ENCODE measurements around the gene PRKCB.
A peak's percentile ranks its signal among the peaks of the same experiment; 100 is the strongest.

Gene PRKCB

DNA sequence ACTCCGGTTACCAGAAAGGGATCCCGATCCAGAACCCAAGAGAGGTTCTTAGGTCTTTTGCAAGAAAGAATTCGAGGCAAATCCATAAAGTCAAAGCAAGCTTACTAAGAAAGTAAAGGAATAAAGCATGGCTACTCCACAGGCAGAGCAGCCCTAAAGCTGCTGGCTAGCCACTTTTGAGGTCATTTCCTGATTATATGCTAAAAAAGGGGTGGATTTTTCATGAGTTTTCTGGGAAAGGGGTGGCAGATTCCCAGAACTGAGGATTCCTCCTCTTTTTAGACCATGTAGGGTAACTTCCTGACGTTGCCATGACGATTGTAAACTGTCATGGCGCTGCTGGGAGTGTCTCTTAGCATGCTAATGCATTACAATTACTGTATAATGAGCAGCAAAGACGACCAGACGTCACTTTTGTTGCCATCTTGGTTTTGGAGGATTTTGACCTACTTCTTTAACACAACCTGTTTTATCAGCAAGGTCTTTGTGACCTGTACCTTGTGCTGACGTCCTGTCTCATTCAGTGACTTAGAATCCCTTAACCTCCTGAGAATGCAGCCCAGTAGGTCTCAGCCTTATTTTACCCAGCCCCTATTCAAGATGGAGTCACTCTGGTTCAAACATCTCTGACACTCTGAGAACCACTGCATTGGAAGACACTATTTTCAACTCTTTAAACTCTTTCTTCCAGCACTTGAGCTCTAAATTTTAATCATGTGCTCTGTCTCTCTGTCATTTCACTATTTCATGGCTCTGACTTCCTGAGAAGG is 216.7 kb downstream of the PRKCB start:
- DNase-seq, result no peak

DNA sequence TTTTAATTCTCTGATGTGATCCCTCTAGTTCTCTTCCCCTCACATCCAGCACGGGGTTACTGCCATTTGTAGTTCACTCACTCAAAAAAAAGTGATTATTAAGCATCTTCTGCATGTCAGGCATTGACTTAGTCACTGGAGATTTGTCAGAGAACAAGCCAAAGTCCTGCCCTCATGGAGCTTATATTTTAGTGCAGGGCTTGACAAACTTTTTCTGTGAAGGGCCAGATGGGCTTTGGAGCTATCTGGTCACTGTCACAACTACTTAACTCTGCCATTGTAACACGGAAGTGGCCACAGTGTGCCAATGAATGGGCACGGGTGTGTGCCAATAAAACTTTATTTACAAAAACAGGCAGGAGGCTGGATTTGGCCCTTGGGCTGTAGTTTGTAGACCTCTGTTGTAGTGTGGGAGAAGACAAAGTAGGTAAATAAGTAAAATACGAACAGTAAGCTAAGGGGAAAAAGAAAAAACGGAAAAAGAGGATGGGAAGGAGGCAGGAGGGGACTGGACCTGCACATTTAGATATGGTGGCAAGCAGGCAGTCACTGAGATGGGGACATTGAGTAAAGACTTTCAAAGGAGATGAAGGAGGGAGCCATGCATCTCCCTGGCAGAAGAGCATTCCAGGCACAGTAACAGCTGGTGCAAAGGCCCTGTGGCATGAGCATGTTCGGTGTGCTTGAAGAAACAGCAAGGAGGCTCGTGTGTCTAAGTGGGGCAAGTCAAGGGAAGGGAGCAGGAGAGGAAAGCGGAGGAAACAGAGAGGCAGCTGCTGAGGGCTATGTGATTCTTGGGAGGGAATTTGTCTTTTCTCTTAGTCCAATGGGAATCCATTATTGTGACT is 217.5 kb downstream of the PRKCB start:
- no peak for DNase-seq

DNA sequence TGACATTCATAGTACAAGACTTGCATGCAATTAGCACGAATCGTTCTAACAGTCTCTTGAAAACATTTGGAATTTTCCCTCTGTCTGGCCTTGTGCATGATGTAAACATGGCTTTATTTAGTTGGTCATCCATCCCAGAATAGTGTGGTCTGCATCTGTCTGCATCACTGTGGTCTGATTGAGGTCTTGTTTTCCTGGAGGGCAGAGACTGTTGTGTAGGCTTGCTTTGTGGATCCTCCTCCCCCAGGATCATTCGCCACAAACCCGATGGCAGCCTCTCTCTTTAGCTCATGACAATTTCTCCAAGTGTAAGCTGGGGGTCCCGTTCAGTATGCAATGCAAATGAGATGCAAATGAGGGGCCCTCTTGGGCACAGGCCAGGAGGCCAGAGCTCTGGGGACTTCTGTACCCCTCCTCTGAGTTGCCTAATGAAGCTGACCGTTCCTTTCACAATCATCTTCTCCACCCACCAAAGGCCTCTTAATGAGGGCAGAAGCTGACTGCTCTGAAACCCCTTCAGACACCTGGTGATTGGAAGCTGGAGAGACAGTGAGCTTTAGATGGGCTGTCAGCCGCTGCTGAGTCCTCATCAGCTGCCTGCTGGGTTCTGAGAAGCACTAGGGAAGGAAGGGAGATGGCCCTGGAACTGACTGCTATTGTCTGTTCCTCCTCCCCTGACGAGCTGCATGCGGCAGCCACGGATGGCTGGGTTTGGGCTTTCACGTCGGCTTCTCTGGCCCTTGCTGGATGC is 219.1 kb downstream of the PRKCB start:
- DNase-seq, result no peak

DNA sequence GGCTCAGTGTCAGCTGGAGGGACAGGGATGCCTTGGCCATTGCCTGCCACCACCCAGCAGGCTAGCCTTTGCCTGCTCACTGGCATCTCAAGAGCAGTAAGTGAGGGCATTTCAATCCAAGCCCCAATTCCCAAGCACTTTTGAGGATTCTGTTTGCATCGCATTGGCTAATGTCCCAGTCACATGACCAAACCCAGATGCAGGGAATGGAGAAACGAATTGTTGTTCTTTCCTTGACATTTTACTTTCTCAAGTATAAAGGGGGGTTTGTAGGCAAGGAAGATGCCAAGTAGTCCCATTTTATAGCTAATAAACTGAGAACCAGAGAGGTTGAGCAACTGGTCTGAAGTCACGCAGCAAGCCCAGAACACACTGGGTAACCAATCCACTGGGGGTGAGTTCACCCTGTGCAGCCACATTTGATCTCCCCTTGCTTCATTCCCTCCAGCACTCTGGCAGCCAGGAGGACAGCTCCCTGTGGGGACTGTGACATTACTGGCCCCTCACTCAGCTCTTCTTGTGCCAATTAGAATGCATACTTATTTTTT is 226.6 kb downstream of the PRKCB start:
- DNase-seq, result no peak

DNA sequence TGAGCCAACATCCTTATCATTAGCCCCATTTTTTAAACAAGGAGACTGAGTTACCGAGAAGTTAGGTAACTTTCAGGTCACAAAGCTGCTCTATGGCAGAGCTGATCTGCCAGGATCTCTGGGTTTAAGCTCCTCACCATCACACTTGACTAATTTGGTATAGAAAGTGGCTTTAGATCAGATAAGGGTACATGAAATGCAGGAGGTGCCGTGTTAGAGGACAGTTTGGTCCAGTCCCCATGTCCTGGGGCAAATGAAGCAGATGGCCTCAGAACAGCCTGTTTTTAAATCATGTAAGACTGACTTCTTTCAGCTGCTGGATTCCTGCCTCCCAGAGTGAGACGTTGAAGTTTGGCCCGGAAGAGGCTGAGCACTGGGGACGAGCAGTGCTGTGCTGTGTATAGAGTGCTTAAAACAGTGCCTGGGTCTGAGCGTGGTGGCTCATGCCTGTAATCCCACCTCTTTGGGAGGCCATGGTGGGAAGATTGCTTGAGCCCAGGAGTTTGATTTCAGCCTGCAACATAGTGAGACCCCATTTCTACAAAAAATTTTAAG is 233.3 kb downstream of the PRKCB start:
- no peak for DNase-seq

DNA sequence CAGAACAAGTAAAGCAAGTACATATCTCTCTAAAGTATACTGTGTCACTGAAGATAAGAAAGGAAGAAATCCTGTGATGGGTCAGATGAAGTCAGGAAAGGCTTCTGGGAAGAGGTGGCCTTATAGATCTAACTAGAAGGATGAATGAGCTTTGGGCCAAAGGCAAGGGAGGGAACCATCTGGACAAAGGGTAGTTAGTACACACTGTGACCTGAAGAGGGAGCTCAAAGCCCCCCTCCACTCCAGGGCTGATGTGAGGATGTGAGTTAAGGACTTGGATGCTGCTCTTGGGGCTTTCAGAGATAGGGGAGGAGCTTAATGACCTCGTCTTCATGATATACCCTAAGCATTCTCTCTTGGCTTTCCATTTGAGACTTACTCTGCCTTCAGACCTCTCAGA is 235.1 kb downstream of the PRKCB start:
- no peak for DNase-seq

DNA sequence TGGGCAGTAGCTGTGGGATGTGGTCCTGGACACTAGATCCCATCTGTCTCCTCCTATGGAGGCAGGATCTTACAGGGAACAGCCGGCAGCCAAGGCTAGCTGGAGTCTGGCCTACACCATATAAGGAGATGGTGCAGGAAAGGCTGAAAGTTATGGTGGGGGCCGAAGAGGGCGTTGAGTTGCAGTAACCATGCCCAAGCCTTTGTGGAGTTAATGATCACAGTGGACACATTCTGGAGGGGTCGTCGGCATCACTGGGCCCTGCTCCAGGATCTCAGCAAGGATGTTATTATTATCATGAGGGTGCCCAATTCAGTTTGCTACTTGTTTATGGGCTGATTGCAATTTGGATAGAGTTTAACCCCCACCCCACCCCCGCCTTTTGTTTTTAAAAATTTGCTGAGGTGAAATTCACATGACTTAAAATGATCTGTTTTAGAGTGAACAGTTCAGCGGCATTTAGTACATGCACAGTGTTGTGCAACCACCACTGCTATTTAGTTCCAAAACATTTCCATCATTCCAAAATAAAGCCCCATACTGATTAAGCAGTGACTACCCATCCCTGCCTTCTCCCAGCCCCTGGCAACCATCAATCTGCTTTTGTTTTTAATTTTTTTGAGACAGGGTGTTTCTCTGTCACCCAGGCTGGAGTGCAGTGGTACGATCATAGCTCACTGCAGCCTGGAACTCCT is 236.0 kb downstream of the PRKCB start:
- no peak for DNase-seq

DNA sequence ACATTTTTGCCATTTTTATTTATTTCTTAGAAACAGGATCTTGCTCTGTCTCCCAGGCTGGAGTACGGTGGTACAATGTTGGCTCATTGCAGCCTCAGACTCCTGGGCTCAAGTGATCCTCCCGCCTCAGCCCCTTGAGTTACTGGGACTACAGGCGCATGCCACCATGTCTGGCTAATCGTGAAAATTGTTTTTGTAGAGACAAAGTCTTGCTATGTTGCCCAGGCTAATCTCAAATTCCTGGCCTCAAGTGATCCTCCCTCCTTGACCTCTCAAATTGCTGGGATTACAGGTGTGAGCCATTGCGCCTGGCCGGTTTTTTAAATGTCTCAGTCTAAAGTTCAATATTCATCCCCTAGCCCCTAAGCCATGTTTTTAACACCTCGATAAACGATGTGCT is 237.5 kb downstream of the PRKCB start:
- no peak for DNase-seq

DNA sequence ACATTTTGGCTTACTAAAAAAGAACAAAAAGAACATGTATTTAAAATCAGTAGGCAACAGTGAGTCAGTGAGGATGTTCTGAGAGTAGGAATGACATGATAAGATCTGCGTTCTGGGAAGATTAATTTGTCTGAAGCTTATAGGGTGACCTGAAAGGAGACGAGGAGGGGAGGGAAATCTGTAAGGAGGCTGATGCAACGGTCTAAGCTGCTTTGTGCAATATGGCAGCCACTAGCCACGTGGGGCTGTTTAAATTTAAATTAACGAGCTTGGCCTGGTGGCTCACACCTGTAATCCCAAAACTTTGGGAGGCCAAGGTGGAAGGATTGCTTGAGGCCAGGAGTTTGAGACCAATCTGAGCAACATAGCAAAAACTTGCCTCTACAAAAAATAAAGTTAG is 238.8 kb downstream of the PRKCB start:
- DNase-seq, result no peak

DNA sequence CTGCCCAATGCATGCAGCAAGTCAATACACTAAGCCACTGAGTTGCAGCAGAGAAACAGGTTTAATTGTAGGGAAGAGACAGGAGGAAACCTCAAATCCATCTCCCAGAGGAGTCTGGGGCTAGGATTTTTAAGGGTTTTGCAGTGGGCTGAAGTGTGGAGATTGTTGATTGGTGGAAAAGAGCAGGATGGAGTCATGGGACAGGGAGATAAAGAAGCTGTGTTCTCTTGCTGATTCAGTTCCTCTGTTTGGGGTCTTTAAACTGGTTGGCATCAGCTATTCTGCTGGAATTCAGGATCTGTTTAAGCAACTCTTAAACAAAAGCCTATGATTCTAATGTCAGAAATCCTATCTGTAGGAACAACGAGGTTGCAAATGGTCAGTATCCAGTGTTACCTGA is 239.5 kb downstream of the PRKCB start:
- no peak for DNase-seq

DNA sequence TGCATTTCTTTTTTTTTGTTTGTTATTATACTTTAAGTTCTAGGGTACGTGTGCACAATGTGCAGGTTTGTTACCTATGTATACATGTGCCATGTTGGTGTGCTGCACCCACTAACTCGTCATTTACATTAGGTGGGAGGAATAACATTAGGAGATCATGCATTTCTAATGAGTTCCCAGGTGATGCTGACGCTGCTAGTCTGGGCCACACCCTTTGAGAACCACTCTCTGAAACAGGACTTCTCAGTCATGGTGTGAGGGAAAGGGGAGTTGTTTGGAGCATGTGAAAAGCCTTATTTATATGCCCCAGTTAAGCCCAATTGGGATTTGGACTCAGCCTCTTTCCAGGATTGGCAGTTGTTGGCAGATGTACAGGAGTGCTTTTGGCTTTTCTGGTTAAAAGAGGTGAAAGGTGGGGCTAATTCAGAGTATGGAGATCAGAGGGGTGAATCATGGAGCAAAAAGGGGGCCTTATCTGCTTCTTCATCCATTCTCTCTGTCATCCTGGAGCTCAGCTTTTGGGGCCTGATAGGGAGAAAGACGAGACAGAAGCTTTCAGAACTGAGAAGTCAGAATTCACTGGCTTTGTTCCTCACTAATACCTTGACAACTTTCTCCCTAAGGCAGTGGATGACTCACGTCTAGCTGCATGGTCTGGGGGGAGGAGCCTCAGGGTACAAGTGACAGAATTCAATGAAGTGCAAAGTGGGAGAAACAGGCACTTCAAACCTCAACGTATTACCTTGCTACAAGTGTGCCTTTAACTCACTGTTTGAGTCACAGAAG is 240.3 kb downstream of the PRKCB start:
- peak; percentile 19 for DNase-seq

DNA sequence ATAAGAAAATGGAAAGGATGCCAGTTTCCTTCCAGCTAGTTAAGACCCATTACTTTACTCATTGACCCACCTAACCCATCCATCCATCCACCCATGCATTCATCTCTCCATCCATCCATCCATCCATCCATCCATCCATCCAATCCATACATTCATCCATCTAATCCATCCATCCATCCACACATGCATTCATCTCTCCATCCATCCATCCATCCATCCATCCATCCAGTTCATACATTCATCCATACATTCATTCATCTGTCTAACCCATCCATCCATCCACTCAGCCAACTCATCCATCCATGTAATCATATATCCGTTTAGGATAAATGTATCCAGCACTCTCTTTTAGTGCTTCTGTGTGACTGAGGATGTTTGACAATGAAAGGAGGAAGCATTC is 241.5 kb downstream of the PRKCB start:
- DNase-seq, result no peak

DNA sequence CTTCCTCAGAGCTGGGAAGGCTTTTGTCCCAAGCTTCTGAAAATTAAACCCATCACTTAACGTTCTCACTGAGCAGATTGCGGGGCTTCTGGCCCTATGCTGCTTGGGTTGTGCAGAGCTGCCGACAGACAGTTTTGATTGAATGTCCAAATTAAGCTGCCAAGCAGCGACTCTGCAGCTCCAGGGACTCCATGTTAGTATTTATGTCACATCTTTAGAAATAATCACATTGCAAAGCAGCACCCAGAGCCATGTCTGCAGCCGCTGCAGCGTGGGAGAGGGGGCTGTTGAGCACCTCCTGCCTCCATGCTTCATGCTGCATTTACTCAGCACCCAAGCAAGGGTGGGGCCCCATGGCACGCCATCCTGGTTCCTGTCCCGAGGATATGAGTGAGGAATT is 242.2 kb downstream of the PRKCB start:
- DNase-seq, result no peak

DNA sequence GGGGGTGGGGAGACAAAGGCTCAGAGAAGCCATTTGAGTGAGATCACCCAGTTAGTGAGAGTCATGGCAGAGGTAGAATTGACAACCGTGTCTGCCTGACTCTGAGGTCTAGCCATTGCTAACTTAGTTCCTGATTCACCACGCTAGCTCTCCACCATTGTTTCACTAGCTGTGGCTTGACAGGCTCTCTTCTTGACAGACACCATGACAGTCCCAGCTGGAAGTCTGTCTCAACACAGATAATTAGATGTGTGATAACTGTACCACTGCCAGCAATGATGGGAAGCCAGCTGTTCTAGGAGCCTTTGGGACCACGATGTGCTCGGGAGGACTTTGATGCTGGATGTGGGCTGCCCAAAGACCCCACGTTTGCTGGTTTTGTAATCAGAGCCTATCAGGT is 249.9 kb downstream of the PRKCB start:
- no peak for DNase-seq

DNA sequence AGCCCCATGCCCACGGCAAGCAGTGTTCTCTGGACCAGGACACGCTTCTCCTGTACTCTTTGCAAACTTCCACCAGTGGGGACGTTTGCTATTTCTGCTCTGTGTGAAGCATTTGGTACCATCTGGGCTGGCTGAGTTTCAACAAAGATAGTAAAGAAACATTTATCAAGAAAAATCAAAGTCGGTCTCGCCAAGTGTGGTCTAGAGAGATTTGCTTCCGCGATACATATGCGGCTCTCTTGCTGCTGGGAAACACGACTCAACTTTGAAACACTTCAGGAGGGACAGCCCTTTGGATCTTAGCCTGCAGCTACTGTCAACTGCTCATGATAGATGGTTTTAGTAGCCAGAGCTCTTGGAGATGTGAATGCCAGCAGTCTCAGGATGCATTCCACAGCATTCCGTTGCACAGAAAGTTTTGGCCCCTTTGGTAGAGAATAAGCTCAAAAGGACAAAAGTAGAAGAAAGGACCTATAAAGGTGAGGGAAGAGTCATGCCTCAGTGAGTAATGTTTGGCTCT is 252.2 kb downstream of the PRKCB start:
- no peak for DNase-seq

DNA sequence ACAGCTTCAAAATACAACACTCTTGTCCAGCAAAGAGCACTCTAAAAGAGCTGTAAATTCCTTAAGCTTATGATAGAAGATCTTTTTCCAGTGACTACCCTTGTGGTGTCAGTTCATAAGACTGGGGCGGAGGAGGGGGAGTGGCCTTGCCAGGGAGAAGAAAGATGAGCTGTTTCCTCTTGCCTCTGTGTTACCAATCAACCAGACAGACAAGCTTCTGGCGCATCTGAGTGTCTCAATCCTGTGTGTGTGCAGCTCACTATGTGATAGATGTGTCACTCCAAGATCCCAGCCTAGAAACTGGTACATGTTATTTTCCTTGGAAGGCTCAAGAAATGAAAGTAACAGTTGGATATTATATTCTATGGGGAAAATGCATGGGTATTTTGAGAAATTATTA is 253.0 kb downstream of the PRKCB start:
- DNase-seq, result no peak

DNA sequence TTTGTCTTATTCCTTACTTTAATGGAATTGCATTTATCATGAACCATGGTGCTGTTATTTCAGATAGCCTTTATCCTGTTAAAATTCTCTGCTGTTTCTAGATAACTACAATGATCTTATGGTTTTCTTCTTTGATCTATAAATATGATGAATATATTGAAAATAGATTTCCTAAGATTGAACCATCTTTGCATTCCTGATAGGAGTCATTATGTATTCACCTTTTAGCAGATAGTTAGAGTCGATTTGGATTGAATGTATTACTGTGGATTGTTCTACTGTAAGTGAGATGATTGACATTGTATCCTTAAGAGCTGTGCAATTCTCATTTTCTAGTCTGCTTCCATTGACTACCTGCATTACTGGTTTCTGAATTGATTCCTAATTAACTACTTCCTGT is 255.3 kb downstream of the PRKCB start:
- no peak for DNase-seq

DNA sequence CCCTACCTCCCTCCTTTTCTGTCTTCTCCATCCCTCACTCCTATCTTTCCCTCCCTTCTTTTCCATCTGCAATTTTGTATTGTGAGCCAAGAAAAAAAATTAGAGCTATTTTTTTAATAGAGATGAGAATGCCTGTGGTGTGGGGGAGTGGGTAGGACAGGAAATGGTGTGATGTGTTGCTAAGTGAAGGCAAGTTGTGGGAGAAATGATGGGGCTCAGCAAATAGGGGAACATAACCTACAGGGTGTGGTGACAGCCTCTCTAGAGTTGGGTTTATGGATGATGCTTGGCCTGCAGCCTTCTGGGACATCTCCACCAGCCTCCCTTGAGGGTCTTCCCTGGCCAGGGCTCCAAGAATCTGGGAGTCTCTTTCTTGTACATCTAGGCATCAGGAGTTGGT is 257.3 kb downstream of the PRKCB start:
- DNase-seq, result no peak

DNA sequence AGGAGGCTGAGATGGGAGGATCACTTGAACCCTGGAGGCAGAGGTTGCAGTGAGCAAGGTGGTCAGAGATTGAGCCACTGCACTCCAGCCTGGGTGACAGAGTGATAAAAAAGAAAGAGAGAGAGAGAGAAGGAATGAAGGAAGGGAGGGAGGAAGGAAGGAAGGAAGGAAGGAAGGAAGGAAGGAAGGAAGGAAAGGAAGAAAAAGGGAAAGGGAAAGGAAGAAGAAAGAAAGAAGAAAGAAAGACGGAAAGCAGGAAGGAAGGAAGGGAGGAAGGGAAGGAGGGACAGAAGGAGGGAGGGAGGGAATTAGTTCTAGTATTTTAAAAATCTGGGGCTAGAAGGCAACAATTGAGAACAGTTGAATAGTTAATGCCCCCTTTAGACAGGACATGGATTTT is 258.9 kb downstream of the PRKCB start:
- DNase-seq, result no peak

DNA sequence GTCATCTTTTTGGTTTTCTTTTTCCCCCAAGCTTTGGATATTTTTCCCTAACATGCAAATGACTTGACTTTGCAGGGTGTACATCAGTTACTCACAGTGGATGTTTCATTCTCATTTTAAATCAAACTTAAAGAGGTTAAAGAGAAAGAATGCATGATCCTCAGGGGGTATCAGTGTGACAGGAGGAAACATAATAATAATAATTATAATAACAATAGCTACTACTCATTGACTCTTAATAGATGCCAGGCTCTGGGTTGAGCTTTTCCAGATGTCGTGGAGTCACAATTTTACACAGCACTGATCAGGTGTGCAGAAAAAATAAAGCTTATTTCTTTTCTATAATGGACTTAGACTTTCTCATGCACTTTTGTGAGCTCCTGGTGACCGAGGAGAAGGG is 263.1 kb downstream of the PRKCB start:
- DNase-seq, result no peak

DNA sequence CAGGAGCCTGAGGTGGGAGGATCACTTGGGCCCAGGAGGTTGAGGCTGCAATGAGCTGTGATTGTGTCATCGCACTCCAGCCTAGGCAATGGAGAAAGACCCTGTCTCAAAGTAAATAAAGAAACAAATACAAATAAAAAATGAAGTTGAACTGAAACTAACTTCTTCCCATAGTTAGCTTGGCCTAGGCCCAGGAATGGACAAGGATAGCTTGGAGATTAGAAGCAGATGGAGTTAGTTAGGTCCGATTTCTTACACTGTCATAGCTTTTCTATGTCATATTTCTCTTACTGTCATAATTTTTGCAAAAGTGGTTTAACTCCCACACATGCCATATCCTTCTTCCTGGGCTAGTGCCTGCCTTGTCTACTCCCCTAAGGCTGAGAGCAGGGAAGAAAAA is 265.6 kb downstream of the PRKCB start:
- DNase-seq, result no peak

Data from activated CD8-positive, alpha-beta memory T cell treated with anti-CD3 and anti-CD28 coated beads, Interleukin-2, amount 50 U/mL, for 4 hours (primary cell).